ENCODE measurements around the gene DMPK.

DMPK gene

DNA sequence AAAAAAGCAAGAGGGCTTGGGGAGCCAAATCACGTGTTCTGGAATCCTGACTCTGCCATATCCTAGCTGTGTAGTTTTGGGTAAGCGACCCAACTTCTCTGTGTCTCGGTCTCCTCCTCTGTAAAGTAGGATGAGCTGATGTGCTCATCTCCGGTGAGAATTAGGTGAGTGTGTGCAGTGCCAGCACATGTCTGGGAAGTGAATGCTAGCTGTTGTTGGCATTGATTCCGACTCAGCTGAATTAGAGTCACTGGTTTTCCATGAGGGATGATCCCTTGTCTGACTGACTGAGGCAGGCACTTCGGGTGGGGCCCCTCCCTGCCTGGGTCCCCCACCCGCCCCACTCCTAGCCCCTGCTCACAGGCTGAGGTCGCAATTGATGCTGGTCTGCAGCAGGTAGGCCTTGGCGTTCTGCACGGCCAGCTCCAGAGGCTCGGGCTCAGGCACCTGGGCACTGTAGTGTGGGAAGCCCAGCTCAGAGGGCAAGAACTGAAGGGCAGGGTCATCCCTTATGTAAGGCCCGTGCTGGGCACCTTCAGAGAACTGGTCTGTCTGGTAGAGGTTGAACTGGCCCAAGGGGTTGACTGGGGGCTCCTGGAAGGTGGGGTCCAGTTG lies 32.0 kb upstream of the DMPK start:
- H3K4me3 ChIP-seq (ENCODE audit: low read length), result no peak overlapping the region
- no peak overlapping the region for H2AFZ ChIP-seq (ENCODE audit: low read depth, low read length)
- H3K27ac ChIP-seq (ENCODE audit: low read length), result no peak overlapping the region
- TF ChIP-seq, protein P1, sequence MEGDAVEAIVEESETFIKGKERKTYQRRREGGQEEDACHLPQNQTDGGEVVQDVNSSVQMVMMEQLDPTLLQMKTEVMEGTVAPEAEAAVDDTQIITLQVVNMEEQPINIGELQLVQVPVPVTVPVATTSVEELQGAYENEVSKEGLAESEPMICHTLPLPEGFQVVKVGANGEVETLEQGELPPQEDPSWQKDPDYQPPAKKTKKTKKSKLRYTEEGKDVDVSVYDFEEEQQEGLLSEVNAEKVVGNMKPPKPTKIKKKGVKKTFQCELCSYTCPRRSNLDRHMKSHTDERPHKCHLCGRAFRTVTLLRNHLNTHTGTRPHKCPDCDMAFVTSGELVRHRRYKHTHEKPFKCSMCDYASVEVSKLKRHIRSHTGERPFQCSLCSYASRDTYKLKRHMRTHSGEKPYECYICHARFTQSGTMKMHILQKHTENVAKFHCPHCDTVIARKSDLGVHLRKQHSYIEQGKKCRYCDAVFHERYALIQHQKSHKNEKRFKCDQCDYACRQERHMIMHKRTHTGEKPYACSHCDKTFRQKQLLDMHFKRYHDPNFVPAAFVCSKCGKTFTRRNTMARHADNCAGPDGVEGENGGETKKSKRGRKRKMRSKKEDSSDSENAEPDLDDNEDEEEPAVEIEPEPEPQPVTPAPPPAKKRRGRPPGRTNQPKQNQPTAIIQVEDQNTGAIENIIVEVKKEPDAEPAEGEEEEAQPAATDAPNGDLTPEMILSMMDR (IDR thresholded peaks at IDR 0.05; ENCODE audit: low read depth, low read length), result no peak
- TF ChIP-seq EZH2phosphoT487 (IDR thresholded peaks at IDR 0.05; ENCODE audit: low read depth), result no peak
- H3K79me2 ChIP-seq (ENCODE audit: low read length), result no peaks in the 10 kb centered on the region
- no peaks in the 10 kb centered on the region for H3K27me3 ChIP-seq (ENCODE audit: low read depth, low read length)
- H3K36me3 ChIP-seq (replicated peaks; ENCODE audit: low read depth, low read length), result peaks cover 25% of the 10 kb centered on the region
- H3K4me1 ChIP-seq (ENCODE audit: low read length), result peaks cover 14% of the 10 kb centered on the region
- no peak overlapping the region for H3K4me2 ChIP-seq (ENCODE audit: low read length)
- 0 out of 2 replicates have a peak, but pooled peaks cover 4% of the 10 kb centered on the region for H4K20me1 ChIP-seq (ENCODE audit: insufficient read depth, low read length)
- H3K9me3 ChIP-seq (ENCODE audit: insufficient read depth, low read length), result no peaks in the 10 kb centered on the region
- no peak overlapping the region for H3K9ac ChIP-seq (ENCODE audit: low read length)

DNA sequence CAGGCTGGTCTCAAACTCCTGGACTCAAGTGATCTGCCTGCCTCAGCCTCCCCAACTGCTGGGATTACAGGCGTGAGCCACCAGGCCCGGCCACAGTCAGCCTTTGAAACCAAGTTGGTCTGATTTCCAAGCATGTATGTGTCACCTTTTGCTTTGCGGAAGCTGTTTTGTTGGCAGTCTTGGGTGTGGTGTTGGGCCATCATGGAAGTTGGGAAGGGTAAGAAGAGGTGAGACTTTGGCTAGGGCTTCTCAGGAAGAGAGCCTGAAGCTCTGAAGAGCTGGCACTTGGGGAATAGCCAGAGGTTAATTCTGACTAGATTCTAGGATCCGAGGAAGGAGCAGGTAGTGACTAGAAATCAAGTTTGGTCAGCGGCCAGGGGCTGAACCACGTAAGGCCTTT lies 30.0 kb upstream of the DMPK start:
- Histone ChIP-seq H3K4me3 (ENCODE audit: low read length) (no peak overlapping the region), H3K9ac (ENCODE audit: low read length) (no peak overlapping the region), H3K27me3 (ENCODE audit: low read depth, low read length) (no peaks in the 10 kb centered on the region), H3K4me1 (ENCODE audit: low read length) (peaks cover 17% of the 10 kb centered on the region), H3K79me2 (ENCODE audit: low read length) (no peaks in the 10 kb centered on the region), H4K20me1 (ENCODE audit: insufficient read depth, low read length) (0 out of 2 replicates have a peak, but pooled peaks cover 4% of the 10 kb centered on the region), H3K36me3 (replicated peaks; ENCODE audit: low read depth, low read length) (peaks cover 19% of the 10 kb centered on the region), H3K27ac (ENCODE audit: low read length) (no peak overlapping the region), H3K9me3 (ENCODE audit: insufficient read depth, low read length) (no peaks in the 10 kb centered on the region), H3K4me2 (ENCODE audit: low read length) (no peak overlapping the region), H2AFZ (ENCODE audit: low read depth, low read length) (no peak overlapping the region)
- TF ChIP-seq, protein P1 (IDR thresholded peaks at IDR 0.05; ENCODE audit: low read depth, low read length), result no peak
- TF ChIP-seq EZH2phosphoT487 (IDR thresholded peaks at IDR 0.05; ENCODE audit: low read depth), result no peak

DNA sequence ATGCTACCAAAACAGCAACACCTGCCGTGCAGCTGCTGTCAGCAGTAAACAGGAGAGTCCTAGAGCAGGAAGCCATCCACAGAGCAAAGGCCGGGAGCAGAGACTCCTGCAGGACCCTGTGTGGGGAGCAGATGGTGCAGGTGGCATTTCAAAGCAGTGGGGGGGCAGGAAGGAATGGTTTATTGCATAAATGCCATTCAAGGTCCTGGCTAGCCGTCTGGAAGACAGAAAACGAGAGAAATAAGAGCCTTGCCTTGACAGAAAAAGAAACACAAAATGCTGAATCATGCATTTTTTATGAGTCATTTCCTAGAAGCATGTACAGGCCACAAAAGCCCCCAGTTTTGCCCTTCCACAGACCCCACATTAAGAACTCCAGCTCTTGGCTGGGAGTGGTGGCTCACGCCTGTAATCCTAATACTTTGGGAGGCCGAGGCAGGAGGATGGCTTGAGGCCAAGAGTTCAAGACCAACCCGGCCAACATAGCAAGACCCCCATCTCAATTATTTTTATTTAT lies 27.4 kb upstream of the DMPK start:
- peak overlapping the region; percentile 91 for H2AFZ ChIP-seq (ENCODE audit: low read depth, low read length)
- peak overlapping the region; percentile 16; the same call in 1 of the 2 replicates for H3K4me3 ChIP-seq (ENCODE audit: low read length)
- peak overlapping the region; percentile 55 for H3K27ac ChIP-seq (ENCODE audit: low read length)
- no peak overlapping the region for H3K9ac ChIP-seq (ENCODE audit: low read length)
- H3K4me1 ChIP-seq (ENCODE audit: low read length), result peaks cover 17% of the 10 kb centered on the region
- H3K9me3 ChIP-seq (ENCODE audit: insufficient read depth, low read length), result no peaks in the 10 kb centered on the region
- peak overlapping the region; percentile 59 for H3K4me2 ChIP-seq (ENCODE audit: low read length)
- no peaks in the 10 kb centered on the region for H3K27me3 ChIP-seq (ENCODE audit: low read depth, low read length)
- H3K79me2 ChIP-seq (ENCODE audit: low read length), result no peaks in the 10 kb centered on the region
- H4K20me1 ChIP-seq (ENCODE audit: insufficient read depth, low read length), result no peaks in the 10 kb centered on the region
- H3K36me3 ChIP-seq (replicated peaks; ENCODE audit: low read depth, low read length), result peaks cover 4% of the 10 kb centered on the region
- TF ChIP-seq, protein P1 (IDR thresholded peaks at IDR 0.05; ENCODE audit: low read depth, low read length), result no peak
- TF ChIP-seq EZH2phosphoT487 (IDR thresholded peaks at IDR 0.05; ENCODE audit: low read depth), result no peak

DNA sequence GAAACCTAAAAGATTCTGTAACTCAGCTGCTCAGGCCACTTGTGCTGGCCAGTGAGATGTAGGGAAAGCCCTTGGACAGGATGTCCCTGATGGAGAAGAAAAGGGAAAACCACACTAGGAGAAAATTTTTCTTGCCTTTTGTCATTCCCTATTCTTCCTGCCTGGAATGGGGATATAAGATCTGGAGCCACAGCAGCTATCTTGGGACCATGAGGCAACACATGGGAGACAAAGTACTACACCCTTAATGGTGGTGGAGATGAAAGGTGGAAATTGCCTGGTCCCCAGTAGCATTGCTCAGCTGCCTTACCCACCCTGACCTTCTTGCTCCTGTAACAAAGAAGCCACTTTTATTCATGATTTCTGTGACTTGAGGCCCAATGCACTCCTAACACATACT lies 23.4 kb upstream of the DMPK start:
- Histone ChIP-seq H3K4me2 (ENCODE audit: low read length) (no peak overlapping the region), H3K9me3 (ENCODE audit: insufficient read depth, low read length) (no peaks in the 10 kb centered on the region), H4K20me1 (ENCODE audit: insufficient read depth, low read length) (no peaks in the 10 kb centered on the region), H3K4me1 (ENCODE audit: low read length) (peaks cover 24% of the 10 kb centered on the region), H3K36me3 (replicated peaks; ENCODE audit: low read depth, low read length) (no peaks in the 10 kb centered on the region), H3K9ac (ENCODE audit: low read length) (no peak overlapping the region), H2AFZ (ENCODE audit: low read depth, low read length) (no peak overlapping the region), H3K27ac (ENCODE audit: low read length) (no peak overlapping the region), H3K27me3 (ENCODE audit: low read depth, low read length) (no peaks in the 10 kb centered on the region), H3K4me3 (ENCODE audit: low read length) (no peak overlapping the region), H3K79me2 (ENCODE audit: low read length) (no peaks in the 10 kb centered on the region)
- TF ChIP-seq EZH2phosphoT487 (IDR thresholded peaks at IDR 0.05; ENCODE audit: low read depth), result no peak
- TF ChIP-seq, protein P1 (IDR thresholded peaks at IDR 0.05; ENCODE audit: low read depth, low read length), result no peak
